ENCODE measurements around the gene NAT9. TPM values are rescaled to one million over a fixed set of nuclear protein-coding genes. Genes with fewer than 3 reads are reported as not detected.

The NAT9 gene
- total and polyA plus RNA-seq, 2 donors (not counting 3 experiments of a cell fraction or from before 2014, with no cell fraction given), result 39.3 to 44.8 TPM

DNA sequence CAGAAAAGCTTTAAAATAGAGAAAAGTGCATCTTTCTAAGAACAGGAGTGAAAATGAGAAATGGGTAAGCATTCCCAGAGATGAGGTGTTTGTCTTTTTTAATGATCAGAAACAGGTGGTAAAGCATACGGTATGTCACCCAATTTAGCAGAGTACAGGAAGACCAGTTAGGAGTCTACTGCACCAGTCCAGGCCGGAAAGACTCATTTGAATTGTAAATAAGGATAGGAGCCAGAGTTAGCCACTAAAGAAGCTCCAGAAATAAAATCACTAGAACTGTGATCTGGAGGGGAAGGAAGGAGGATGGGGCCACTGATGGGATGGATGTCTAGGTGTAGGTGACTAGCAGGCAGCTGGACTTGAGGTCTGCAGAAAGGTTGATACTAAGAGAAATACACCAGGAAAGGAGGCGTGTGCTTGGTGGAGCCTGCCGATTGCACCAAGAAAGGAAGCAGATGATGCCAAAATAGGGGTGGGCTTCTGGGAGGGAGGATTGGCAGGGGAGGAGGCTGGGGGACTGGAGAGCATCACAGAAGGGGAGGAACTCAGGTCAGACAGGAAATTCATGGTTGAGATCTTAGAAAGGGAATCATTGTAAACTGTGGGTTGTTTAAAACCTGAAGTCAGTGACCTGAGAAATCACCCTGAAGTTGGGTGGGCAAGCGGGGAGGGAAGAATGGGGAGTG lies 8.1 kb upstream of the NAT9 start:
- CTCF ChIA-PET, result interaction anchor here (0.7 to 1.5 kb wide), 4 partner anchors 10 to 43 kb away, joined by 3 to 8 read pairs (median 4); no protein-coding TSS in a partner anchor
- H3K27ac ChIP-seq (ENCODE audit: insufficient read depth, low read depth, low read length), result no peak overlapping the region
- H3K9ac ChIP-seq (replicated peaks; ENCODE audit: extremely low read depth, insufficient read depth, low read length), result no peak overlapping the region
- H3K4me3 ChIP-seq (replicated peaks in 1 of 3; ENCODE audit: insufficient read depth in 1 of 3, low read depth in 1 of 3, low read length in 3 of 3), result no peak overlapping the region
- H4K20me1 ChIP-seq (replicated peaks; ENCODE audit: control insufficient read depth, extremely low read depth, insufficient read depth, low read length), result no peaks in the 10 kb centered on the region
- H3K4me1 ChIP-seq (ENCODE audit: control insufficient read depth, extremely low read depth, insufficient read depth, low read length), result no peaks in the 10 kb centered on the region
- peaks cover 0 to 10% of the 10 kb centered on the region in 2 experiments for H3K36me3 ChIP-seq (ENCODE audit: control insufficient read depth in 2 of 2, extremely low read depth in 1 of 2, insufficient read depth in 2 of 2, low read length in 2 of 2)
- POLR2A ChIA-PET, result no interaction called here
- no peak for DNase-seq (ENCODE audit: low read depth, low spot score)
- H3K9me1 ChIP-seq (replicated peaks; ENCODE audit: control insufficient read depth, extremely low read depth, insufficient read depth, low read length), result no peaks in the 10 kb centered on the region
- no peak overlapping the region for H3K4me2 ChIP-seq (ENCODE audit: insufficient read depth, low read length)
- FAIRE-seq, result no peak
- TF ChIP-seq GATA2 (IDR thresholded peaks at IDR 0.05; ENCODE audit: insufficient read depth, insufficient read length, low read depth, low read length), result no peak
- TF ChIP-seq, protein P1, sequence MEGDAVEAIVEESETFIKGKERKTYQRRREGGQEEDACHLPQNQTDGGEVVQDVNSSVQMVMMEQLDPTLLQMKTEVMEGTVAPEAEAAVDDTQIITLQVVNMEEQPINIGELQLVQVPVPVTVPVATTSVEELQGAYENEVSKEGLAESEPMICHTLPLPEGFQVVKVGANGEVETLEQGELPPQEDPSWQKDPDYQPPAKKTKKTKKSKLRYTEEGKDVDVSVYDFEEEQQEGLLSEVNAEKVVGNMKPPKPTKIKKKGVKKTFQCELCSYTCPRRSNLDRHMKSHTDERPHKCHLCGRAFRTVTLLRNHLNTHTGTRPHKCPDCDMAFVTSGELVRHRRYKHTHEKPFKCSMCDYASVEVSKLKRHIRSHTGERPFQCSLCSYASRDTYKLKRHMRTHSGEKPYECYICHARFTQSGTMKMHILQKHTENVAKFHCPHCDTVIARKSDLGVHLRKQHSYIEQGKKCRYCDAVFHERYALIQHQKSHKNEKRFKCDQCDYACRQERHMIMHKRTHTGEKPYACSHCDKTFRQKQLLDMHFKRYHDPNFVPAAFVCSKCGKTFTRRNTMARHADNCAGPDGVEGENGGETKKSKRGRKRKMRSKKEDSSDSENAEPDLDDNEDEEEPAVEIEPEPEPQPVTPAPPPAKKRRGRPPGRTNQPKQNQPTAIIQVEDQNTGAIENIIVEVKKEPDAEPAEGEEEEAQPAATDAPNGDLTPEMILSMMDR (IDR thresholded peaks at IDR 0.05; ENCODE audit: extremely low read depth in 1 of 2, insufficient read depth in 1 of 2, low read depth in 1 of 2, low read length in 2 of 2), result no peak
- BruUV-seq (replicated peaks), result no TSS peak
- dilution Hi-C loops (cut with MboI; ENCODE audit: extremely low pct_ligation_motif_present, low sequenced_read_pairs), result no loop called here
- H3K9me3 ChIP-seq (replicated peaks; ENCODE audit: control insufficient read depth, insufficient read depth, low read length), result no peaks in the 10 kb centered on the region
- H2AFZ ChIP-seq (ENCODE audit: low read depth, low read length), result no peak overlapping the region
- no peaks in the 10 kb centered on the region for H3K79me2 ChIP-seq (ENCODE audit: control insufficient read depth, insufficient read depth, low read length)
- H3K27me3 ChIP-seq (ENCODE audit: control insufficient read depth in 2 of 2, insufficient read depth in 2 of 2, low read length in 2 of 2), result no peaks in the 10 kb centered on the region
- intact Hi-C loops (cut with micrococcal nuclease), result no loop called here

DNA sequence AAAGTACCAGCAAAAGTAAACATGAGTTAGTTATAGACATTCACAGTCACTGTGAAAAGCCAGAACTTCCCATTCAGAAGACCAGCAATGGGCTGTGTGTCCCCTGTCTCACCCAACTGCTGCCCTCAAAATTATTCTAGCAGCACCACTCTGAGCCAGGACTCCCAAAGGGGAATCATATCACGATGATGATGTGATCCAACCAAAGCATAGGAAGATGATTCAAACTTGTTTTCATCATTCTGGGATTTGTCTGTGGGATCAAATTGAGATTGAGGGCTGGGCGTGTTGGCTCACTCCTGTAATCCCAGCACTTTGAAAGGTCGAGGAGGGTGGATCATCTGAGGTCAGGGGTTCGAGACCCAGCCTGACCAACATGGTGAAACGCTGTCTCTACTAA lies 6.4 kb upstream of the NAT9 start:
- POLR2A ChIA-PET, result no interaction called here
- BruUV-seq (replicated peaks), result no TSS peak
- Histone ChIP-seq H3K36me3 (ENCODE audit: control insufficient read depth in 2 of 2, extremely low read depth in 1 of 2, insufficient read depth in 2 of 2, low read length in 2 of 2) (peaks cover 0 to 6% of the 10 kb centered on the region in 2 experiments), H3K9ac (replicated peaks; ENCODE audit: extremely low read depth, insufficient read depth, low read length) (no peak overlapping the region), H3K4me1 (ENCODE audit: control insufficient read depth, extremely low read depth, insufficient read depth, low read length) (no peaks in the 10 kb centered on the region), H3K9me1 (replicated peaks; ENCODE audit: control insufficient read depth, extremely low read depth, insufficient read depth, low read length) (no peaks in the 10 kb centered on the region), H3K27ac (ENCODE audit: insufficient read depth, low read depth, low read length) (no peak overlapping the region), H3K79me2 (ENCODE audit: control insufficient read depth, insufficient read depth, low read length) (no peaks in the 10 kb centered on the region), H4K20me1 (replicated peaks; ENCODE audit: control insufficient read depth, extremely low read depth, insufficient read depth, low read length) (no peaks in the 10 kb centered on the region), H3K4me2 (ENCODE audit: insufficient read depth, low read length) (no peak overlapping the region), H3K9me3 (replicated peaks; ENCODE audit: control insufficient read depth, insufficient read depth, low read length) (no peaks in the 10 kb centered on the region), H3K27me3 (ENCODE audit: control insufficient read depth in 2 of 2, insufficient read depth in 2 of 2, low read length in 2 of 2) (no peaks in the 10 kb centered on the region), H2AFZ (ENCODE audit: low read depth, low read length) (no peak overlapping the region), H3K4me3 (replicated peaks in 1 of 3; ENCODE audit: insufficient read depth in 1 of 3, low read depth in 1 of 3, low read length in 3 of 3) (no peak overlapping the region)
- dilution Hi-C loops (cut with MboI; ENCODE audit: extremely low pct_ligation_motif_present, low sequenced_read_pairs) (no loop called here), intact Hi-C loops (cut with micrococcal nuclease) (no loop called here)
- no peak for FAIRE-seq
- CTCF ChIA-PET, result interaction anchor here (1.1 to 2.2 kb wide), 3 partner anchors 9 to 79 kb away, joined by 3 to 8 read pairs (median 4); no protein-coding TSS in a partner anchor
- no peak for DNase-seq (ENCODE audit: low read depth, low spot score)
- TF ChIP-seq POLR2AphosphoS5 (IDR thresholded peaks at IDR 0.05; ENCODE audit: insufficient read depth, low read depth, low read length) (no peak), POLR2A (IDR thresholded peaks at IDR 0.05; ENCODE audit: low read depth, low read length) (no peak), GATA2 (IDR thresholded peaks at IDR 0.05; ENCODE audit: insufficient read depth, insufficient read length, low read depth, low read length) (no peak), FOS (IDR thresholded peaks at IDR 0.05; ENCODE audit: borderline replicate concordance, insufficient read depth, low read length) (no peak), EZH2 (IDR thresholded peaks at IDR 0.05; ENCODE audit: borderline replicate concordance, low read depth, low read length, severe bottlenecking) (no peak), MYC (IDR thresholded peaks at IDR 0.05; ENCODE audit: low read depth, low read length) (no peak), JUN (IDR thresholded peaks at IDR 0.05; ENCODE audit: borderline replicate concordance, insufficient read depth, insufficient read length, low read depth) (no peak)
- TF ChIP-seq, protein P2, sequence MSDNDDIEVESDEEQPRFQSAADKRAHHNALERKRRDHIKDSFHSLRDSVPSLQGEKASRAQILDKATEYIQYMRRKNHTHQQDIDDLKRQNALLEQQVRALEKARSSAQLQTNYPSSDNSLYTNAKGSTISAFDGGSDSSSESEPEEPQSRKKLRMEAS (IDR thresholded peaks at IDR 0.05; ENCODE audit: insufficient read depth, insufficient read length), result no peak
- TF ChIP-seq, protein P1 (IDR thresholded peaks at IDR 0.05; ENCODE audit: extremely low read depth in 1 of 2, insufficient read depth in 1 of 2, low read depth in 1 of 2, low read length in 2 of 2), result no peak

Measured in endothelial cell of umbilical vein (primary cell).